H1 (cell line): ENCODE data around the gene SEC16A. TPM values are rescaled to one million over a fixed set of nuclear protein-coding genes. Genes with fewer than 3 reads are reported as not detected.

Experiments
- CTCF ChIA-PET: fragments of 300-600 bp; sonication (Branson Sonifier 250); formaldehyde crosslinking; loops from one replicate; lab custom pipeline; 2021; ENCODE audit not compliant: partially characterized antibody; lab: Charles Lee
- POLR2A ChIA-PET: fragments of 300-600 bp; sonication (Branson Sonifier 250); formaldehyde crosslinking; loops from one replicate; lab custom pipeline; 2021; ENCODE audit warnings: inconsistent platforms; ENCODE audit not compliant: partially characterized antibody; lab: Charles Lee
- DNase-seq, 2 experiments: peaks; one replicate each; pipeline versions ENCODE4 v3.0.0 to v3.0.0-alpha.2; 2010 to 2022; ENCODE audit warnings: low spot score in 2 of 2, low read depth in 1 of 2, mixed read lengths in 1 of 2
- FAIRE-seq: peaks from 2 replicates; lab custom pipeline; 2011; peaks lifted over from hg19 to GRCh38; lab: Jason Lieb, UNC
- H2AFZ ChIP-seq: 2 replicates; pipeline ENCODE4 v1.8.1; 2012; ENCODE audit warnings: low read length, inconsistent platforms
- H2AK5ac ChIP-seq: 2 replicates; pipeline ENCODE4 v1.6.1; 2013; ENCODE audit warnings: low read depth, low read length
- H2BK120ac ChIP-seq: replicated peaks from 2 replicates; pipeline ENCODE3; 2013; ENCODE audit warnings: low read depth, low read length, inconsistent platforms
- H2BK12ac ChIP-seq: 2 replicates; pipeline ENCODE4 v1.6.1; 2013; ENCODE audit warnings: low read depth, low read length
- H2BK15ac ChIP-seq: 2 replicates; pipeline ENCODE4 v1.6.1; 2013; ENCODE audit warnings: low read length
- H2BK20ac ChIP-seq: 2 replicates; pipeline ENCODE4 v1.6.1; 2013; ENCODE audit warnings: low read length
- H2BK5ac ChIP-seq: 2 replicates; pipeline ENCODE4 v1.6.1; 2013; ENCODE audit warnings: low read depth, low read length
- H3K14ac ChIP-seq: 2 replicates; pipeline ENCODE4 v1.6.1; 2013; ENCODE audit warnings: inconsistent platforms; ENCODE audit not compliant: insufficient read length
- H3K18ac ChIP-seq: 2 replicates; pipeline ENCODE4 v1.6.1; 2013; ENCODE audit warnings: low read length; ENCODE audit errors: extremely low read depth
- H3K23ac ChIP-seq: 2 replicates; pipeline ENCODE4 v1.6.1; 2013; ENCODE audit warnings: inconsistent platforms; ENCODE audit not compliant: insufficient read length
- H3K23me2 ChIP-seq: 2 replicates; pipeline ENCODE4 v1.6.1; 2013; ENCODE audit warnings: low read depth, low read length
- H3K27ac ChIP-seq: 2 replicates; pipeline ENCODE4 v1.6.1; 2011; ENCODE audit warnings: low read depth, low read length, inconsistent platforms
- H3K27me3 ChIP-seq, 4 experiments: replicated peaks in 1 of 4; 1 replicate in 1 of 4; 2 replicates in 3 of 4; pipeline versions ENCODE4 v1.6.1 to v1.8.1; 2011 to 2013; ENCODE audit warnings: low read length in 3 of 4, mild to moderate bottlenecking in 3 of 4, inconsistent platforms in 2 of 4, mixed read lengths in 2 of 4, moderate library complexity in 1 of 4; ENCODE audit not compliant: control insufficient read depth in 3 of 4, insufficient read depth in 3 of 4; ENCODE audit errors: extremely low read depth in 1 of 4
- H3K36me3 ChIP-seq, 4 experiments: 2 replicates each; pipeline versions ENCODE4 v1.6.1 to v1.8.1; 2011 to 2013; ENCODE audit warnings: mild to moderate bottlenecking in 4 of 4, low read length in 3 of 4, moderate library complexity in 2 of 4, control low read depth in 1 of 4, inconsistent platforms in 1 of 4; ENCODE audit not compliant: insufficient read depth in 4 of 4, control insufficient read depth in 2 of 4
- H3K4ac ChIP-seq: replicated peaks from 2 replicates; pipeline ENCODE3; 2013; ENCODE audit warnings: low read length, low read depth, mixed read lengths, inconsistent platforms; ENCODE audit not compliant: insufficient read length
- H3K4me1 ChIP-seq, 4 experiments: replicated peaks in 1 of 4; 1 replicate in 1 of 4; 2 replicates in 3 of 4; pipeline versions ENCODE4 v1.6.1 to v1.8.1; 2011 to 2013; ENCODE audit warnings: low read length in 3 of 4, inconsistent platforms in 2 of 4, mixed read lengths in 1 of 4; ENCODE audit not compliant: insufficient read depth in 4 of 4, control insufficient read depth in 3 of 4
- H3K4me2 ChIP-seq, 2 experiments: 2 replicates each; pipeline versions ENCODE4 v1.6.1 to v1.8.1; 2011 to 2013; ENCODE audit warnings: low read depth in 2 of 2, low read length in 2 of 2, control low read depth in 1 of 2, inconsistent platforms in 1 of 2, mild to moderate bottlenecking in 1 of 2; ENCODE audit not compliant: insufficient read depth in 1 of 2
- H3K4me3 ChIP-seq, 4 experiments: fragments of 200-600, 300-600 bp in 1 of 4; sonication (generic), shearing (Covaris generic), sonication (Bioruptor Twin) in 1 of 4; 2 replicates each; pipeline versions ENCODE4 v1.5.1 to v1.8.1; 2011 to 2016; ENCODE audit warnings: low read length in 4 of 4, low read depth in 3 of 4, control low read depth in 2 of 4, inconsistent platforms in 2 of 4, mild to moderate bottlenecking in 2 of 4, mixed read lengths in 1 of 4, moderate library complexity in 1 of 4; ENCODE audit not compliant: insufficient read depth in 2 of 4; ENCODE audit errors: extremely low read depth in 1 of 4
- H3K56ac ChIP-seq: replicated peaks from 2 replicates; pipeline ENCODE3; 2013; ENCODE audit warnings: low read depth, mild to moderate bottlenecking, mixed read lengths, low read length, inconsistent platforms; ENCODE audit not compliant: insufficient read length
- H3K79me1 ChIP-seq: 2 replicates; pipeline ENCODE4 v1.6.1; 2013; ENCODE audit warnings: low read depth, low read length, control low read depth
- H3K79me2 ChIP-seq, 2 experiments: 2 replicates each; pipeline versions ENCODE4 v1.6.1 to v1.8.1; 2012 to 2013; ENCODE audit warnings: low read length in 2 of 2, mild to moderate bottlenecking in 2 of 2, inconsistent platforms in 1 of 2; ENCODE audit not compliant: insufficient read depth in 2 of 2, control insufficient read depth in 1 of 2
- H3K9ac ChIP-seq, 4 experiments: replicated peaks in 1 of 4; 1 replicate in 1 of 4; 2 replicates in 3 of 4; pipeline versions ENCODE4 v1.6.1 to v1.8.1; 2011 to 2013; ENCODE audit warnings: low read depth in 3 of 4, low read length in 3 of 4, control low read depth in 2 of 4, mild to moderate bottlenecking in 2 of 4, moderate library complexity in 2 of 4, inconsistent platforms in 1 of 4; ENCODE audit errors: extremely low read depth in 1 of 4
- H3K9me3 ChIP-seq, 2 experiments: 2 replicates each; pipeline versions ENCODE4 v1.6.1 to v1.8.1; 2012 to 2013; ENCODE audit warnings: mild to moderate bottlenecking in 2 of 2, moderate library complexity in 2 of 2, control low read depth in 1 of 2, inconsistent platforms in 1 of 2, low read depth in 1 of 2, low read length in 1 of 2, mixed read lengths in 1 of 2; ENCODE audit not compliant: insufficient read depth in 2 of 2
- H4K20me1 ChIP-seq, 2 experiments: replicated peaks in 1 of 2; 2 replicates each; pipeline versions ENCODE3 to v1.8.1; 2011 to 2013; ENCODE audit warnings: inconsistent platforms in 2 of 2, low read length in 2 of 2, mild to moderate bottlenecking in 1 of 2; ENCODE audit not compliant: insufficient read depth in 2 of 2, control insufficient read depth in 1 of 2
- H4K5ac ChIP-seq: 2 replicates; pipeline ENCODE4 v1.6.1; 2013; ENCODE audit warnings: low read length, low read depth, mixed read lengths, inconsistent platforms; ENCODE audit not compliant: insufficient read length
- H4K8ac ChIP-seq: 2 replicates; pipeline ENCODE4 v1.8.0; 2013; ENCODE audit warnings: mild to moderate bottlenecking, moderate library complexity, low read length, inconsistent platforms; ENCODE audit not compliant: insufficient read depth; ENCODE audit errors: extremely low read depth
- H4K91ac ChIP-seq: replicated peaks from 2 replicates; pipeline ENCODE3; 2013; ENCODE audit warnings: low read length, mixed read lengths, inconsistent platforms; ENCODE audit not compliant: insufficient read length
- HDAC2 ChIP-seq, 2 experiments: fragments of 300-600 bp in 1 of 2; sonication (generic) in 1 of 2; IDR thresholded peaks; 2 replicates each; pipeline ENCODE4 v1.6.1; 2011 to 2012; ENCODE audit warnings: low read depth in 2 of 2, low read length in 2 of 2, mild to moderate bottlenecking in 2 of 2, moderate library complexity in 2 of 2, borderline replicate concordance in 1 of 2, inconsistent platforms in 1 of 2
- POLR2A ChIP-seq, 2 experiments: IDR thresholded peaks; 1 replicate in 1 of 2; 2 replicates in 1 of 2; pipeline ENCODE4 v1.6.1; 2011; ENCODE audit warnings: low read depth in 2 of 2, low read length in 2 of 2, mild to moderate bottlenecking in 2 of 2; ENCODE audit errors: control extremely low read depth in 1 of 2
- RBBP5 ChIP-seq: IDR thresholded peaks from 2 replicates; pipeline ENCODE4 v1.7.1; 2012; ENCODE audit warnings: low read depth, mild to moderate bottlenecking, inconsistent platforms, low read length, moderate library complexity, borderline replicate concordance
- SUZ12 ChIP-seq: fragments of 200-600 bp; sonication (generic); IDR thresholded peaks from 2 replicates; pipeline ENCODE4 v1.6.1; 2012; ENCODE audit warnings: mild to moderate bottlenecking, inconsistent platforms, low read length, moderate library complexity, mixed read lengths
- USF2 ChIP-seq: IDR thresholded peaks from 2 replicates; pipeline ENCODE4 v1.6.1; 2011; ENCODE audit warnings: low read length, improper control_type of control experiment
- WGBS, 2 experiments: shearing (Covaris generic) in 1 of 2; methylation state at CpG; one replicate each; pipeline versions ENCODE4 v1.1.6 to v1.1.7; 2013 to 2015; ENCODE audit warnings: low lambda C conversion rate in 2 of 2, mixed read lengths in 2 of 2, inconsistent platforms in 1 of 2, low coverage in 1 of 2, missing lambda C conversion rate in 1 of 2; ENCODE audit not compliant: insufficient replicate concordance in 2 of 2, insufficient coverage in 1 of 2, insufficient read length in 1 of 2; ENCODE audit errors: extremely low coverage in 1 of 2, missing lambda C conversion rate in 1 of 2; 5-methylcytosine and 5-hydroxymethylcytosine counted together
- polyA plus RNA-seq, 7 experiments: library from polyadenylated mRNA; depleted of rRNA in 3 of 7; stranded (reverse) in 5 of 7; unstranded in 2 of 7; fragments of >200 nt in 5 of 7; fragments of 200-250 nt in 2 of 7; gene quantifications; 1 replicate in 5 of 7; 2 replicates in 1 of 7; 4 replicates in 1 of 7; pipeline versions ENCODE4 v1.2.1 to v1.2.3, GENCODE V29; 2011 to 2013; ENCODE audit warnings: missing spikeins in 2 of 7, mixed read lengths in 2 of 7
- total RNA-seq: library from RNA; stranded (reverse); fragmentation: NEBNext Ultra II Directional; extraction: Animal tissue kit (Norgen Biotek cat#: 25700); gene quantifications from 2 replicates; pipeline ENCODE4 v1.2.1, GENCODE V29; 2021

SEC16A gene
- total and polyA plus RNA-seq, 2 of the 8 experiments (the other 6 are each of a cell fraction or from before 2014, with no cell fraction given): 21.6 to 49.0 TPM

- Histone ChIP-seq H2BK20ac (no peak overlapping the region), H4K5ac (no peak overlapping the region), H2AFZ (no peak overlapping the region), H3K27ac (no peak overlapping the region; the same call in 1 of the 2 replicates), H3K4ac (no peak overlapping the region), H3K23ac (no peak overlapping the region), H3K79me2 (peaks cover 0 to 24% of the 10 kb centered on the region in 2 experiments; a peak in 1 of 4 replicates), H3K56ac (no peak overlapping the region), H3K23me2 (peaks cover 9% of the 10 kb centered on the region; the same call in 1 of the 2 replicates), H2BK15ac (no peak overlapping the region), H3K27me3 (peaks cover 0 to 2% (median 0%) of the 10 kb centered on the region in 4 experiments; a peak in 2 of 7 replicates), H3K79me1 (peaks cover 13% of the 10 kb centered on the region), H3K4me3 (peak overlapping the region; percentile 74 to 89 (median 76)), H3K36me3 (peaks cover 0 to 9% (median 5%) of the 10 kb centered on the region in 4 experiments; a peak in 5 of 8 replicates), H3K9ac (peak overlapping the region; percentile 51 to 74 (median 61)), H4K91ac (no peak overlapping the region), H4K20me1 (peaks cover 18 to 29% of the 10 kb centered on the region in 2 experiments), H2BK5ac (no peak overlapping the region), H3K14ac (no peak overlapping the region), H2AK5ac (no peak overlapping the region), H2BK120ac (no peak overlapping the region), H2BK12ac (no peak overlapping the region), H3K18ac (no peak overlapping the region; the same call in 1 of the 2 replicates), H3K4me2 (peak overlapping the region; percentile 93 to 96), H4K8ac (0 out of 2 replicates have a peak overlapping the region, but pooled peaks have one; percentile 91), H3K9me3 (no peaks in the 10 kb centered on the region), H3K4me1 (peaks cover 0 to 7% (median 3%) of the 10 kb centered on the region in 4 experiments; a peak in 1 of 7 replicates)
- TF ChIP-seq HDAC2 (IDR thresholded peaks at IDR 0.05; ENCODE audit: borderline replicate concordance in 1 of 2, low read depth in 2 of 2, low read length in 2 of 2) (no peak), POLR2A (IDR thresholded peaks at IDR 0.05; ENCODE audit: control extremely low read depth in 1 of 2, low read depth in 2 of 2, low read length in 2 of 2) (0 out of 3 replicates have a peak, but pooled peaks of 1 of the 2 experiments have one; percentile 2), USF2 (no peak), RBBP5 (0 out of 2 replicates have a peak, but pooled peaks have one; percentile 29), SUZ12 (no peak; the same call in 1 of the 2 replicates)
- ChIA-PET CTCF (interaction anchor here (0.7 to 2.4 kb wide), 4 partner anchors 14 to 205 kb away, joined by 3 to 12 read pairs (median 5); no protein-coding TSS in a partner anchor), POLR2A (interaction anchor here (0.8 to 2.4 kb wide), 16 partner anchors 9 to 207 kb away, joined by 3 to 15 read pairs (median 3); partner anchors contain the start of genes CARD9, ENTR1, PMPCA and SNAPC4)
- FAIRE-seq (no peak), DNase-seq (peak in 1 of 2 experiments; percentile 74)
- 3% methylated on average over 64 of the region's 91 CpGs; no CpG with 5 or more reads in 1 of the 2 experiments for WGBS, 2 experiments
These were observed 44.0 kb downstream of the SEC16A start for GRCh38 chr9:136438548-136439480.
